GM06990 (cell line): ENCODE results near the gene PRRX1.

Experiments used
- DNase-seq: peaks from one replicate; pipeline ENCODE4 v3.0.0-alpha.2; 2011; ENCODE audit not compliant: insufficient read length; ENCODE audit errors: extremely low read depth
- H3K27me3 ChIP-seq: replicated peaks from 2 replicates; pipeline ENCODE4 v1.6.0; 2011; ENCODE audit warnings: low read length; ENCODE audit not compliant: control insufficient read depth, insufficient read depth
- H3K36me3 ChIP-seq: 2 replicates; pipeline ENCODE4 v1.5.1; 2011; ENCODE audit warnings: low read length; ENCODE audit not compliant: control insufficient read depth, insufficient read depth
- H3K4me3 ChIP-seq: replicated peaks from 2 replicates; pipeline ENCODE4 v1.5.1; 2011; ENCODE audit warnings: low read depth, mild to moderate bottlenecking, control low read depth, low read length
- CTCF ChIP-seq: IDR thresholded peaks from 2 replicates; pipeline ENCODE4 v1.5.1; 2011; ENCODE audit warnings: low read length, control low read depth, mild to moderate bottlenecking, inconsistent platforms; ENCODE audit not compliant: insufficient read depth, poor library complexity, severe bottlenecking

The PRRX1 gene

GRCh38 chr1:170657275-170657853, 6.6 kb upstream of the PRRX1 start:
- Histone ChIP-seq H3K27me3 (peaks cover 3% of the 10 kb centered on the region), H3K36me3 (no peaks in the 10 kb centered on the region), H3K4me3 (no peak overlapping the region)
- TF ChIP-seq CTCF = no peak
- DNase-seq = no peak

GRCh38 chr1:170659399-170660035, 4.4 kb upstream of the PRRX1 start:
- TF ChIP-seq CTCF = no peak
- H3K36me3 ChIP-seq = no peaks in the 10 kb centered on the region
- no peak for DNase-seq
- H3K4me3 ChIP-seq = no peak overlapping the region
- peaks cover 3% of the 10 kb centered on the region for H3K27me3 ChIP-seq

GRCh38 chr1:170660281-170660713, 3.6 kb upstream of the PRRX1 start:
- peaks cover 3% of the 10 kb centered on the region for H3K27me3 ChIP-seq

GRCh38 chr1:170660871-170661645, 2.9 kb upstream of the PRRX1 start:
- Histone ChIP-seq H3K36me3 (no peaks in the 10 kb centered on the region), H3K4me3 (no peak overlapping the region; the same call in 1 of the 2 replicates), H3K27me3 (peaks cover 3% of the 10 kb centered on the region)
- DNase-seq = no peak
- TF ChIP-seq CTCF = no peak

More at GRCh38 chr1:170660281-170660713, 3.6 kb upstream of the PRRX1 start:
- no peak for TF ChIP-seq CTCF
- H3K36me3 ChIP-seq = no peaks in the 10 kb centered on the region
- no peak overlapping the region for H3K4me3 ChIP-seq
- DNase-seq = no peak

GRCh38 chr1:170661646-170662411, 2.1 kb upstream of the PRRX1 start:
- no peak for DNase-seq
- Histone ChIP-seq H3K4me3 (no peak overlapping the region), H3K27me3 (peaks cover 3% of the 10 kb centered on the region), H3K36me3 (no peaks in the 10 kb centered on the region)
- TF ChIP-seq CTCF = no peak
